Measurements from ENCODE around the gene PDZD2. TPM values are rescaled to one million over a fixed set of nuclear protein-coding genes. Genes with fewer than 3 reads are reported as not detected.

Gene PDZD2
- polyA plus RNA-seq, 1 donor from 2014 or later = 3.1 TPM

- no peaks in the 10 kb centered on the region for H3K27me3 ChIP-seq (ENCODE audit: insufficient read depth, low read depth, low read length)
- no peak overlapping the region for H2AFZ ChIP-seq (ENCODE audit: low read depth, low read length)
- H3K4me3 ChIP-seq (ENCODE audit: low read length) = no peak overlapping the region
- no peaks in the 10 kb centered on the region for H4K20me1 ChIP-seq (ENCODE audit: insufficient read depth)
- H3K27ac ChIP-seq (ENCODE audit: low read length) = no peak overlapping the region
- no peak overlapping the region for H3K4me2 ChIP-seq (ENCODE audit: low read length)
- TF ChIP-seq, protein P1, sequence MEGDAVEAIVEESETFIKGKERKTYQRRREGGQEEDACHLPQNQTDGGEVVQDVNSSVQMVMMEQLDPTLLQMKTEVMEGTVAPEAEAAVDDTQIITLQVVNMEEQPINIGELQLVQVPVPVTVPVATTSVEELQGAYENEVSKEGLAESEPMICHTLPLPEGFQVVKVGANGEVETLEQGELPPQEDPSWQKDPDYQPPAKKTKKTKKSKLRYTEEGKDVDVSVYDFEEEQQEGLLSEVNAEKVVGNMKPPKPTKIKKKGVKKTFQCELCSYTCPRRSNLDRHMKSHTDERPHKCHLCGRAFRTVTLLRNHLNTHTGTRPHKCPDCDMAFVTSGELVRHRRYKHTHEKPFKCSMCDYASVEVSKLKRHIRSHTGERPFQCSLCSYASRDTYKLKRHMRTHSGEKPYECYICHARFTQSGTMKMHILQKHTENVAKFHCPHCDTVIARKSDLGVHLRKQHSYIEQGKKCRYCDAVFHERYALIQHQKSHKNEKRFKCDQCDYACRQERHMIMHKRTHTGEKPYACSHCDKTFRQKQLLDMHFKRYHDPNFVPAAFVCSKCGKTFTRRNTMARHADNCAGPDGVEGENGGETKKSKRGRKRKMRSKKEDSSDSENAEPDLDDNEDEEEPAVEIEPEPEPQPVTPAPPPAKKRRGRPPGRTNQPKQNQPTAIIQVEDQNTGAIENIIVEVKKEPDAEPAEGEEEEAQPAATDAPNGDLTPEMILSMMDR (IDR thresholded peaks at IDR 0.05; ENCODE audit: poor library complexity, severe bottlenecking) = no peak
- TF ChIP-seq, protein P2, sequence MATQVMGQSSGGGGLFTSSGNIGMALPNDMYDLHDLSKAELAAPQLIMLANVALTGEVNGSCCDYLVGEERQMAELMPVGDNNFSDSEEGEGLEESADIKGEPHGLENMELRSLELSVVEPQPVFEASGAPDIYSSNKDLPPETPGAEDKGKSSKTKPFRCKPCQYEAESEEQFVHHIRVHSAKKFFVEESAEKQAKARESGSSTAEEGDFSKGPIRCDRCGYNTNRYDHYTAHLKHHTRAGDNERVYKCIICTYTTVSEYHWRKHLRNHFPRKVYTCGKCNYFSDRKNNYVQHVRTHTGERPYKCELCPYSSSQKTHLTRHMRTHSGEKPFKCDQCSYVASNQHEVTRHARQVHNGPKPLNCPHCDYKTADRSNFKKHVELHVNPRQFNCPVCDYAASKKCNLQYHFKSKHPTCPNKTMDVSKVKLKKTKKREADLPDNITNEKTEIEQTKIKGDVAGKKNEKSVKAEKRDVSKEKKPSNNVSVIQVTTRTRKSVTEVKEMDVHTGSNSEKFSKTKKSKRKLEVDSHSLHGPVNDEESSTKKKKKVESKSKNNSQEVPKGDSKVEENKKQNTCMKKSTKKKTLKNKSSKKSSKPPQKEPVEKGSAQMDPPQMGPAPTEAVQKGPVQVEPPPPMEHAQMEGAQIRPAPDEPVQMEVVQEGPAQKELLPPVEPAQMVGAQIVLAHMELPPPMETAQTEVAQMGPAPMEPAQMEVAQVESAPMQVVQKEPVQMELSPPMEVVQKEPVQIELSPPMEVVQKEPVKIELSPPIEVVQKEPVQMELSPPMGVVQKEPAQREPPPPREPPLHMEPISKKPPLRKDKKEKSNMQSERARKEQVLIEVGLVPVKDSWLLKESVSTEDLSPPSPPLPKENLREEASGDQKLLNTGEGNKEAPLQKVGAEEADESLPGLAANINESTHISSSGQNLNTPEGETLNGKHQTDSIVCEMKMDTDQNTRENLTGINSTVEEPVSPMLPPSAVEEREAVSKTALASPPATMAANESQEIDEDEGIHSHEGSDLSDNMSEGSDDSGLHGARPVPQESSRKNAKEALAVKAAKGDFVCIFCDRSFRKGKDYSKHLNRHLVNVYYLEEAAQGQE (IDR thresholded peaks at IDR 0.05; ENCODE audit: borderline replicate concordance) = no peak
- H3K36me3 ChIP-seq (ENCODE audit: insufficient read depth, low read length) = peaks cover 13% of the 10 kb centered on the region
- H3K9ac ChIP-seq (ENCODE audit: low read length) = no peak overlapping the region
- no peaks in the 10 kb centered on the region for H3K9me2 ChIP-seq (ENCODE audit: insufficient read depth, low read length)
- no peaks in the 10 kb centered on the region for H3K9me3 ChIP-seq (ENCODE audit: low read length)
- no peaks in the 10 kb centered on the region for H3K79me2 ChIP-seq (replicated peaks; ENCODE audit: insufficient read depth, low read length)
- H3F3A ChIP-seq (ENCODE audit: insufficient read depth, low read length, poor library complexity, severe bottlenecking) = no peaks in the 10 kb centered on the region
These were observed 461.9 kb downstream of the PDZD2 start for GRCh38 chr5:32100691-32101302.

- no peaks in the 10 kb centered on the region for H3K9me3 ChIP-seq (ENCODE audit: low read length)
- H3K4me3 ChIP-seq (ENCODE audit: low read length) = no peak overlapping the region
- H2AFZ ChIP-seq (ENCODE audit: low read depth, low read length) = no peak overlapping the region
- no peak overlapping the region for H3K9ac ChIP-seq (ENCODE audit: low read length)
- H3K36me3 ChIP-seq (ENCODE audit: insufficient read depth, low read length) = peaks cover 20% of the 10 kb centered on the region
- no peak for TF ChIP-seq EZH2 (IDR thresholded peaks at IDR 0.05; ENCODE audit: borderline replicate concordance, insufficient read depth, low read length, poor library complexity, severe bottlenecking)
- no peak for TF ChIP-seq TAF1 (IDR thresholded peaks at IDR 0.05; ENCODE audit: low read depth)
- no peak for TF ChIP-seq POLR2AphosphoS5 (IDR thresholded peaks at IDR 0.05)
- no peak overlapping the region for H3K4me2 ChIP-seq (ENCODE audit: low read length)
- no peaks in the 10 kb centered on the region for H3F3A ChIP-seq (ENCODE audit: insufficient read depth, low read length, poor library complexity, severe bottlenecking)
- no peaks in the 10 kb centered on the region for H3K27me3 ChIP-seq (ENCODE audit: insufficient read depth, low read depth, low read length)
- H4K20me1 ChIP-seq (ENCODE audit: insufficient read depth) = no peaks in the 10 kb centered on the region
- H3K79me2 ChIP-seq (replicated peaks; ENCODE audit: insufficient read depth, low read length) = no peaks in the 10 kb centered on the region
- no peak overlapping the region for H3K27ac ChIP-seq (ENCODE audit: low read length)
- H3K9me2 ChIP-seq (ENCODE audit: insufficient read depth, low read length) = no peaks in the 10 kb centered on the region
These were observed 463.5 kb downstream of the PDZD2 start for GRCh38 chr5:32102254-32102986.

- TF ChIP-seq POLR2AphosphoS5 (IDR thresholded peaks at IDR 0.05) (no peak), RAD21 (conservative IDR thresholded peaks at IDR 0.05) (no peak), EP300 (conservative IDR thresholded peaks at IDR 0.05; ENCODE audit: poor library complexity, severe bottlenecking) (no peak), MXI1 (conservative IDR thresholded peaks at IDR 0.05; ENCODE audit: poor library complexity, severe bottlenecking) (no peak), SMC3 (conservative IDR thresholded peaks at IDR 0.05; ENCODE audit: poor library complexity) (no peak), EZH2 (IDR thresholded peaks at IDR 0.05; ENCODE audit: borderline replicate concordance, insufficient read depth, low read length, poor library complexity, severe bottlenecking) (no peak), TAF1 (IDR thresholded peaks at IDR 0.05; ENCODE audit: low read depth) (no peak)
- TF ChIP-seq, protein P2 (IDR thresholded peaks at IDR 0.05; ENCODE audit: borderline replicate concordance) = no peak
- TF ChIP-seq, protein P1 (IDR thresholded peaks at IDR 0.05; ENCODE audit: poor library complexity, severe bottlenecking) = no peak
- peaks cover 20% of the 10 kb centered on the region for H3K36me3 ChIP-seq (ENCODE audit: insufficient read depth, low read length)
- H3K4me3 ChIP-seq (ENCODE audit: low read length) = no peak overlapping the region
These were observed 464.6 kb downstream of the PDZD2 start for GRCh38 chr5:32103521-32103920.

More at GRCh38 chr5:32103521-32103920, 464.6 kb downstream of the PDZD2 start:
- no peaks in the 10 kb centered on the region for H4K20me1 ChIP-seq (ENCODE audit: insufficient read depth)
- H3K9me2 ChIP-seq (ENCODE audit: insufficient read depth, low read length) = no peaks in the 10 kb centered on the region
- no peak overlapping the region for H3K27ac ChIP-seq (ENCODE audit: low read length)
- H3F3A ChIP-seq (ENCODE audit: insufficient read depth, low read length, poor library complexity, severe bottlenecking) = no peaks in the 10 kb centered on the region
- no peaks in the 10 kb centered on the region for H3K79me2 ChIP-seq (replicated peaks; ENCODE audit: insufficient read depth, low read length)
- no peak overlapping the region for H2AFZ ChIP-seq (ENCODE audit: low read depth, low read length)
- no peak overlapping the region for H3K9ac ChIP-seq (ENCODE audit: low read length)
- no peak overlapping the region for H3K4me2 ChIP-seq (ENCODE audit: low read length)
- no peaks in the 10 kb centered on the region for H3K27me3 ChIP-seq (ENCODE audit: insufficient read depth, low read depth, low read length)
- H3K9me3 ChIP-seq (ENCODE audit: low read length) = no peaks in the 10 kb centered on the region
